Activated CD4-positive, alpha-beta T cell treated with anti-CD3 and anti-CD28 coated beads, Interleukin-10, Interleukin-2, amounts not matched to agents 100 ng/mL and 50 ng/mL, durations not matched to agents 16 hours and 8 hours (primary cell): Measurements from ENCODE around the gene APBB2.
"Not testable (repeated sequence)": the region's sequence is repeated elsewhere in the genome, so short reads cannot be mapped to it uniquely, and the experiment has no call there.

Source experiments
- DNase-seq: peaks from one replicate; pipeline ENCODE4 v3.0.0-alpha.2; 2020

The APBB2 gene

DNA sequence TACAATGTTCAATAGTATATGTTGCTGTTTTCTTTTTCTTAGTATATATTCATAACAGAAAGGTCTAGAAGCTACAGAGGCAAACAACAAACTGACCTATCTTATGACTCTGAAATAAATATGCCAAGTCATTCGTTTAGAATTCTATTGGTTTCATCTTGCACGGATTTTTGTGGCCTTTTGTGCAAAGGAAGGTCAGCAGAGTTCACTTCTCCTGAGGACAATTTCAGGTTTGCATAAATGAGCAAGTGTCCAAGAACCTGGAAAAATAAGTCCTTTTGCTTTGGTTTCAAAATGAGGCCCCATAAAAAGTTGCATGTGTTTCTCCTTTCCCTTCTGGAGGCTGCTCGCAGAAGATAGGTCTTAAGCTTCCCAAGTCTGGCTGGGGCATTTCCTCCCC is 156.9 kb downstream of the APBB2 start:
- no peak for DNase-seq

DNA sequence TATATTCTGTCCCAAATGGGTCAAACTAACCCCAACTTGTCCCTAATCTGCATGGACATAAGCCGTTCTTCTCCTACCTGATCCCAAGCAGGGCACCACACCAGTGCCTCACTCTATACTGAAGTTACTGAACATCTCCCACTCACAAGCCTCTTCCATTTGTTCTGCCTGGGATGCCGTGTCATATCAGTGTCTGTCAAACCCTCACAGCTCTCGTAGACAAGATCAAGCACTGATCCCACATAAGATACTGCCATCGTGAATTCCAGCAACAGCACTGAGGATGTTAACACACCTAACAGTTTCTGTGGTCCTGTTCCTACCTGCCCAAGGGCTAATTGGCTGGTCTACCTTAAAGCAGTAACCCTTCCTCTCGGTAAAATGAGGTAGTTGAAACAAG is 162.1 kb downstream of the APBB2 start:
- no peak for DNase-seq

DNA sequence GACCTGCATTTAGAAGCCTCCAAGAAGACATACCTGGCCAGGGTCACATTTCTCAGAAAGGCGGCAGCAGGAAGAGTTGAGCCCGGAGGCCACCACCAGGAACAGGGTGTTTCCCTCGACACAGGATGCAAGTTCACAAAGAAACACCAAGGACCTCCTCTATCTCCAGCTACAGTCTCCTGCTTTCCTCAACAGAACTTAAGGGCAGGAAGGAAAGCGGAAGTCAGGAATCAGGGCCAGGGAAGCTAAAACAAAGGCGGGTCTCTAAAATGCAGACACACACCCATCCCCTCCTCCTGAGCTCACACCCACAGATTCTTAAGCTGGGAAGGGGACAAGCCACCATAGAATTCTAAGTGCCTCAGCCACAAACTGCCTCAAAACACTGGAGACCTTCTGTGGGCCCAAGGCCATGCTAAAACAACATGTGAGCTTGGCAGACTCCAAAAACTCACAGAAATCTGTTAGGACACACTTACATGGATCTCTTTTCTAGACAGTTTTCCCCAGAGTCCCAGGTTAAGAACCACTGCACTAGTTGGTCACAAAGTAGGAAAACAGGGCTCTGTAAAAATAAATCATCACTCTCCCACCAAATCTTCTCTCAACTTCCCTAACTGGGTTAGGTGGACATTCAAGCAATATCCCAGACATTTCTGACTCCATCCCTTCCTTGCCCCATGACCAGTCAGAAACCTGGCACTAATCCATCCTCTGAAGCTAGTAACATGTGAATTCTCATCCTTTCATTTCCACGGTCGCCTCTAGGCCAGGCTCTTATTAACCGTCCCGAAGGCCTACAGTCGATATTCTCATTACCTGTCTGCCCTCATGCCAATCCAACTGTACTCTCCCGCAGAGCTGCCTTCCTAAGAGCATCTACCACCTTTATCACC is 163.2 kb downstream of the APBB2 start:
- no peak for DNase-seq

DNA sequence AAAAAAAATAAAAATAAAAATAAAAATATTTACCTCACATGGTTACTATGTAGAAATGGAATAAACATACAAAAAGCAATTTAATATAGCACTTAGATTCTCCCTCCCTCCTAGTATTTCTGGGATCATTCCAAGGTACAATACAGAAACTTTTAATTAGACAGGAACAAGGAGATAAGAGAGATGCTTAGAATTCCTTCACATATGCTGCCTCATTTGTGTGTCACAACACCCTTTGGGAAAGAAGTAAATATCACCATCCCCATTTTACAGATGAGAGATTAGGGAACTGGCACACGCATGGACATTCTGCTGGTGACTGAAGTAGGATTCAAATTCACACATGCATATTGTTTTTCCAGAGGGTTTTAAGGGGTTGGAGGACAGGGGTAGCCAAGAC is 164.2 kb downstream of the APBB2 start:
- no peak for DNase-seq

DNA sequence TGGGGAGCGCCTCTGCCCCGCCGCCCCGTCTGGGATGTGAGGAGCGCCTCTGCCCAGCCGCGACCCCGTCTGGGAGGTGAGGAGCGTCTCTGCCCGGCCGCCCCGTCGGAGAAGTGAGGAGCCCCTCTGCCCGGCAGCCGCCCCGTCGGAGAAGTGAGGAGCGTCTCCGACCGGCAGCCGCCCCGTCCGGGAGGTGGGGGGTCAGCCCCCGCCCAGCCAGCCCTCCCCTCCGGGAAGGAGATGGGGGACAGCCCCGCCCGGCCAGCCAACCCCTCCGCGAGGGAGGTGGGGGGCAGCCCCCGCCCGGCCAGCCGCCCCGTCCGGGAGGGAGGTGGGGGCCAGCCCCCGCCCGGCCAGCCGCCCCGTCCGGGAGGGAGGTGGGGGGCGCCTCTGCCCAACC is 165.2 kb downstream of the APBB2 start:
- not testable (repeated sequence) for DNase-seq

DNA sequence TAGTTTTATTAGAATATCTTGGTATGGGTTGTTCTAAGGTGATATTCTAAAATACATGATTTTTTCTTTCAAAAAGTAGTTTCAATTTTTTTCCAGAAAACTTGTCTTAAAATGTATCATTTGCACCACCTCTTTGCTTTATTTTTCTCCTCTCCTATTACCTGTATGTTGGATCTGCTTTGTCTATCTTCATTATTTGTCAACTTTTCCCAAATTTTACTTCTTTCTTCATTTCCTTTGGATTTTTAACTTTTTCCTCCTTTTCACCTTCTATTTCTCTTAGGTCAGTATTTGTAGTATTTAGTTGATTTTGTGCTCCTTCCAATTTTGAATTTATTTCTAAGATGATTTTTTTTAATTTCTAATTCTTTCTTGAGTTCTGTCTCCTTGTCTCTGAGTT is 169.6 kb downstream of the APBB2 start:
- no peak for DNase-seq

DNA sequence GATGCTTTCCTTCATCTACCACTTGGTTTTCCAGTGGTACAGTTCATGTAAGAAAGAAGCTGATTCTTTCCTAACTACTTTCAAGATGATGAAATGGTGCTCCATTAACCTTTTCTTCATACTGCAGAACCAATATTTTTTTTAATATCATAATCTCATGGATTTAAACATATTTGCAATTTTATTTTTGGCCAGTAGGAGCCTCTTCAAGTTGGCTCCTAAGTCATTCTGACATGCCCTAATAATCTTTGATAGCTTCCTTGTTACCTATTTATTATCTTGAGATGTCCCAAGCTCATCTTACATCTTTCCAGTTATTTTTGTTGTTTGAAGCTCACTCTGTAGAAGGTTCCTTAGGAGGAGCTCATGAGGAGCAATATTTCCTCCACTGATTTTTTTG is 170.2 kb downstream of the APBB2 start:
- DNase-seq, result no peak

GRCh38 chr4:41043465-41043864 is 170.9 kb downstream of the APBB2 start:
- DNase-seq, result no peak

DNA sequence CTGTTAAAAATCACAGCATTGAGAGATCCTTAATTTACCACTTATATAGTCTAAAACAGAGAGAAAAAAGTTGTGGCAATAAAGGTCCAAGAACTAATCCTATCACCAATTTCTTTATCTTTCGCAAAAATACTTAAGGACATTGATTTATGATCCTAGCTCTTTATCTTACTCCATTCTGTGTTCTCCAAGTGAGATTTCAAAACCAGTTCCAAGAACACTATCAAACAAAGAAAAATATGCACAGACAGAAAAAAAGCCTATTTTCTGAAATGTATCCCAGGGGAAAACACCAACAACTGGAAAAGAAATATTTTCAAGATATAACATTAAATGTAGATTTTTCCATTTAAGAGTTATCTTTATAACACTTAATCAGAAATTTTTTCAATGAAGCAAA is 172.8 kb downstream of the APBB2 start:
- no peak for DNase-seq

DNA sequence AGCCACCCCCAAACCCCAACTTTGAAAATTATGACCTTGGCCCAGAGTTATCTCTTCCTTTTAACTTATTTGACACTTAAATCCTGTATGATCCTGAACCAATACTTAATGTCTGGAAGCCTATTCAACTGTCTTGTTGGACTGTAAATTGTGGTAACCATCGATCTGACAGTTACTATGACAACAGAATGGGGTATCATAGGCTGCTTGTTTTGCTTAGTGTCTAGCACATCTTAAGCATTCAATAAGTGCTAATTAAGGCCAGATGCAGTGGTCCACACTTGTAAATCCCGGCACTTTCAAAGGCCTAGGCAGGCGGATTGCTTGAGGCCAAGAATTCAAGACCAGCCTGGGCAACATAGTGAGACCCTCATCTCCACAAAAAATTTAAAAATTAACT is 175.0 kb downstream of the APBB2 start:
- no peak for DNase-seq

- no peak for DNase-seq
Observed at GRCh38 chr4:41038304-41038703, 176.0 kb downstream of the APBB2 start.

- no peak for DNase-seq
Observed at GRCh38 chr4:41029098-41029497, 185.2 kb downstream of the APBB2 start.

DNA sequence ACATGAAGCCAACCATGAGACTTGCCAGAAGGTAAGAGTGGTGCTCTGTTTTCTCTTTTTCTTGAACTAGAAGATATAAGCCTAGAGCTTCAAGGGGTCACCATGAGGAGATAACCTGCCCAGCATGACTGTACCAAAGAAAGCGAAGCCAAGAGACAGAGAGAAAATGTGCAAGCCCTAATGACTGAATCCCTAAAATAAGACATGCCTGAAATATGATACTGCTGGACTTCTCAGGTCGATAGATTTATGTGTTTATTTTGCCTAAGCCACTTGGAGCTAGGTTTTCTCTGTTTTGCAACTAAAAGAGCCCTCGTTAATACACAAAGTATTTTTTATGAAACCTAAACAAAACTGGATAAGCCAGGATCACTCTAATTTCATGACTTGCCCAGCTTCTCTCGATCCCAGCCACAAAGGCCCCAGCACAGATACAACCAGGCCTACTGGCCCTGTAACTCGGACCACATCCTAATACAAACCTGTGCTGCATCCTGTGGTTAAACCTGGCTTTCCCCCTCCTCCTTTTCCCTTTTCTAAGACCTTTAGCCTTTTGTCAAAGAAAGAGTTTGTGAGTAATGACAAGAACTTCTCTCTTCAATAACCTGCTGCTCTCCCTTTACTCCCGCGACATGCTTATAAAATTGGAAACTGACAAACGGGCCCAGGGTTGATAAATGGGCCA is 185.8 kb downstream of the APBB2 start:
- DNase-seq, result no peak

- DNase-seq, result no peak
Observed at GRCh38 chr4:41026971-41027370, 187.4 kb downstream of the APBB2 start.

DNA sequence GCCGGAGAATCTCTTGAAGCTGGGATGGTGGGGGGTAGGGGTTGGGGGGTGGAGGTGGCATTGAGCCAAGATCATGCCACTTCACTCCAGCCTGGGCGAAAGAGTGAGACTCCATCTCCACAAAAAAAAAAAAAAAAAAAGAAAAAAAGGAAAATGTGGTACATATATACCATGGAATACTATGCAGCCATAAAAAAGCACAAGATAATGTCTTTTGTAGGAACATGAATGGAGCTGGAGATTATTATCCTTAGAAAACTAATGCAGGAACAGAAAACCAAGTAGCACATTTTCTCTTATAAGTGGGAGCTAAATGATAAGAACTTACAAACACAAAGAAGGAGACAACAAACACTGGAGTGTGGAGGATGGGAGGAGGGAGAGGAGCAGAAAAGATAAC is 188.5 kb downstream of the APBB2 start:
- no peak for DNase-seq

DNA sequence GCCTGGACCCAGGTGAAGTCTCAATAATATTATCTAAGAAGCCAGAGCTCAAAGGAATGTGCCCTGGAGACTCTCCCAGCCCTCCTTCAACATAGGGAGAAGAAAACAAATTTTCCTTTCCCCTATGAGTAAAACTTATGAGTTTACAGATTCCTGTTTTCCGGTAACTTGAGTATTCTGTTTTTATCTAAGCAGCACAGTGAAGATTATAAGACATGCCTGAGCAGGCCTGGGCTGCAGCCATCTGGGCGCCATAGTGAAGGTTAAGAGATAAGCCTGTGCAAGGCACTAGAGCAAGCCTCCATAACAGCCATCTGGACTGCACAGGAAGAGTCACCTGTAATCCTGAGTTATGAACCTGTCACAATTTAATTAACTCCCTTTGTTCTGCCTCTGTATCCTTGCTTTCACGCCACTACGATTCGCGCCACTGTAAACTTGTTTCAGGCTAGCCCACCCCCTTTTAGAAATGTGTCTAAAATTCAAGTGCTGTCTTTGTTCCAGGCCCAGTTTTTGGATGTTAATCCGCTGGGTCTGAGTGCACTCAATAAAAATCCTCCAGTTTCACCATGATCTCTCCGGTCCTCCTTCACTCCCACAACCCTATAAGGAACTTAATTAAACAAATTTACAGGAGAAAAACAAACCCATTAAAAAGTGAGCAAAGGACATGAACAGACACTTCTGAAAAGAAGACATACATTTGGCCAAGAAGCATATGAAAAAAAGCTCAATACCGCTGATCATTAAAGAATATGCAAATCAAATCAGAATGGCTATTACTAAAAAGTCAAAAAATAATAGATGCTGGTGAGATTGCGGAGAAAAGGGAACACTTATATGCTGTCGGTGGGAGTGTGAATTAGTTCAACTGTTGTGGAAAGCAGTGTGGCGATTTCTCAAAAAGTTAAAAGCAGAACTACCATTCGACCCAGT is 189.5 kb downstream of the APBB2 start:
- no peak for DNase-seq

- no peak for DNase-seq
Observed at GRCh38 chr4:41022116-41022515, 192.2 kb downstream of the APBB2 start.

GRCh38 chr4:41015016-41015675 is 199.2 kb downstream of the APBB2 start:
- no peak for DNase-seq

DNA sequence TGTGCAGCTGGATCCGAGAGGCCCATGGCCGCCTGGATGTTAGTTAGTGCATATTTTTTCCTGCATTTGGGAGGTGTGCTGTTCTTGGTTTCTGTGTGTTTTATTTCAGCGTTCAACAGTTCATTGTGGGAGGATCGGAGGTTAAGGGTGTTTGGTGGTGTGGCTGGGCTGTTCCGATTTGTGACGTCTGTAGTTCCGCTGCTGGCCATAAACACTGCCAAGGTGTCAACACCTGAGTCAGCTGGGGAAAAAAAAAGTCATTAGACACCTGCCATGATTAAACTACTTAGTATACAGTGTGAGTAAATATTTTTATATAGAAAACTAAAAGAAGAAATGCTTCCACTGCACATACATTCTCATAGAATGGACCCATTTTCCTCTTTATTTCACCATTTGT is 200.2 kb downstream of the APBB2 start:
- no peak for DNase-seq

GRCh38 chr4:41013746-41014145 is 200.6 kb downstream of the APBB2 start:
- DNase-seq, result no peak

- DNase-seq, result no peak
Observed at GRCh38 chr4:41012911-41013310, 201.4 kb downstream of the APBB2 start.

GRCh38 chr4:41012293-41012692 is 202.0 kb downstream of the APBB2 start:
- DNase-seq, result no peak

DNA sequence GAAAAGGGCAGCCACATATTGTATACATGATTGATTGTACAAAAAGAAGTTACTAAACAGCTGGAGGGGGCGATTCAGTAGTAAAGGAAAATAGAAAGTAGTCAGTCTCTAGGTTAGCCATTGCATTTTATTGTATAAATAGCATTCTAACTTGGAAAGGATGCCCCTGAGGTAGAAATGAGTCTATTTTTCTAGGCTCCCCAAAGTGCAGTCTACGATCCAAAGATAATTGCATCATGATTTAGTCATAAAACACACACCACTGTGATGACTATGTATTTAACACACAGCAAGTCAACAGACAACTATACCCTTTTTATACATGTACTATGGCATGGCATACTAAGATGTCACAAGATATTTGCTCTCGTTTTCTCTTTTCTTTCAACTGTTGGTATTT is 204.9 kb downstream of the APBB2 start:
- DNase-seq, result peak; percentile 4
